Neuronal stem cell (in vitro differentiated cells): ENCODE results near the gene SFT2D3.

ENCODE experiments used
- DNase-seq: peaks from one replicate; pipeline ENCODE4 v3.0.0-alpha.2; 2013; ENCODE audit warnings: low spot score
- H2AFZ ChIP-seq: one replicate; pipeline ENCODE4 v1.6.1; 2013; ENCODE audit warnings: mild to moderate bottlenecking, low read length, inconsistent platforms
- H2AK5ac ChIP-seq: 2 replicates; pipeline ENCODE4 v1.6.1; 2013; ENCODE audit warnings: low read depth, mild to moderate bottlenecking, inconsistent platforms, low read length, moderate library complexity, mixed read lengths
- H2BK120ac ChIP-seq: 2 replicates; pipeline ENCODE4 v1.6.1; 2013; ENCODE audit warnings: low read depth, mild to moderate bottlenecking, inconsistent platforms, low read length, moderate library complexity, mixed read lengths
- H2BK12ac ChIP-seq: one replicate; pipeline ENCODE4 v1.6.1; 2013; ENCODE audit warnings: low read length, inconsistent platforms
- H2BK15ac ChIP-seq: 2 replicates; pipeline ENCODE4 v1.6.1; 2013; ENCODE audit warnings: mild to moderate bottlenecking, low read length, inconsistent platforms, mixed read lengths
- H2BK5ac ChIP-seq: one replicate; pipeline ENCODE4 v1.6.1; 2013; ENCODE audit warnings: inconsistent platforms, mild to moderate bottlenecking, low read length, moderate library complexity
- H3K14ac ChIP-seq: one replicate; pipeline ENCODE4 v1.6.1; 2013; ENCODE audit warnings: low read length, inconsistent platforms
- H3K18ac ChIP-seq: 2 replicates; pipeline ENCODE4 v1.6.1; 2013; ENCODE audit warnings: low read length, inconsistent platforms
- H3K23ac ChIP-seq: 2 replicates; pipeline ENCODE4 v1.6.1; 2013; ENCODE audit warnings: low read depth, mild to moderate bottlenecking, mixed read lengths, low read length, inconsistent platforms; ENCODE audit not compliant: poor library complexity
- H3K27ac ChIP-seq: replicated peaks from 3 replicates; pipeline ENCODE4 v1.5.1; 2013; ENCODE audit warnings: low read length, inconsistent platforms
- H3K27me3 ChIP-seq, 3 experiments: 2 replicates each; pipeline ENCODE4 v1.6.1; 2013; ENCODE audit warnings: low read length in 3 of 3, mild to moderate bottlenecking in 2 of 3, inconsistent platforms in 1 of 3, low read depth in 1 of 3, mixed read lengths in 1 of 3, moderate library complexity in 1 of 3; ENCODE audit not compliant: control insufficient read depth in 3 of 3, insufficient read depth in 3 of 3
- H3K36me3 ChIP-seq, 2 donors: replicated peaks in 1 of 2; 2 replicates each; pipeline ENCODE4 v1.6.1; 2013; ENCODE audit warnings: low read length in 2 of 2; ENCODE audit not compliant: control insufficient read depth in 2 of 2, insufficient read depth in 2 of 2
- H3K4ac ChIP-seq: 2 replicates; pipeline ENCODE4 v1.6.1; 2013; ENCODE audit warnings: inconsistent platforms, mild to moderate bottlenecking, low read length, moderate library complexity
- H3K4me1 ChIP-seq, 2 donors: 1 replicate in 1 of 2; 2 replicates in 1 of 2; pipeline ENCODE4 v1.6.1; 2013; ENCODE audit warnings: low read length in 2 of 2, low read depth in 1 of 2; ENCODE audit not compliant: control insufficient read depth in 2 of 2, insufficient read depth in 1 of 2
- H3K4me2 ChIP-seq: one replicate; pipeline ENCODE4 v1.6.1; 2013; ENCODE audit warnings: mild to moderate bottlenecking, low read length, inconsistent platforms; ENCODE audit not compliant: insufficient read depth, poor library complexity, severe bottlenecking
- H3K4me3 ChIP-seq, 2 donors: 2 replicates each; pipeline ENCODE4 v1.5.1; 2013; ENCODE audit warnings: low read length in 2 of 2, mild to moderate bottlenecking in 2 of 2, inconsistent platforms in 1 of 2, moderate library complexity in 1 of 2
- H3K79me1 ChIP-seq: one replicate; pipeline ENCODE4 v1.6.1; 2013; ENCODE audit warnings: low read depth, mild to moderate bottlenecking, inconsistent platforms, low read length, moderate library complexity
- H3K9ac ChIP-seq: one replicate; pipeline ENCODE4 v1.6.1; 2013; ENCODE audit warnings: mild to moderate bottlenecking, low read depth, low read length, inconsistent platforms; ENCODE audit not compliant: poor library complexity
- H3K9me3 ChIP-seq, 2 donors: replicated peaks in 1 of 2; 2 replicates each; pipeline versions ENCODE3 to v1.6.1; 2013; ENCODE audit warnings: low read length in 2 of 2, mild to moderate bottlenecking in 2 of 2, inconsistent platforms in 1 of 2, low read depth in 1 of 2, mixed read lengths in 1 of 2, moderate library complexity in 1 of 2; ENCODE audit not compliant: control insufficient read depth in 2 of 2, insufficient read depth in 1 of 2
- H4K8ac ChIP-seq: one replicate; pipeline ENCODE4 v1.6.1; 2013; ENCODE audit warnings: low read depth, mild to moderate bottlenecking, inconsistent platforms, low read length, moderate library complexity
- H4K91ac ChIP-seq: one replicate; pipeline ENCODE4 v1.6.1; 2013; ENCODE audit warnings: low read length, low read depth, mild to moderate bottlenecking, inconsistent platforms; ENCODE audit not compliant: poor library complexity
- WGBS, 2 donors: extraction: QIAGEN DNeasy Blood & Tissue Kit; methylation state at CpG; one replicate each; pipeline ENCODE4 v1.1.7; 2013; ENCODE audit warnings: missing lambda C conversion rate in 2 of 2, mixed read lengths in 1 of 2; ENCODE audit not compliant: insufficient read length in 2 of 2, insufficient replicate concordance in 1 of 2; ENCODE audit errors: extremely low coverage in 2 of 2; 5-methylcytosine and 5-hydroxymethylcytosine counted together

Gene SFT2D3

DNA sequence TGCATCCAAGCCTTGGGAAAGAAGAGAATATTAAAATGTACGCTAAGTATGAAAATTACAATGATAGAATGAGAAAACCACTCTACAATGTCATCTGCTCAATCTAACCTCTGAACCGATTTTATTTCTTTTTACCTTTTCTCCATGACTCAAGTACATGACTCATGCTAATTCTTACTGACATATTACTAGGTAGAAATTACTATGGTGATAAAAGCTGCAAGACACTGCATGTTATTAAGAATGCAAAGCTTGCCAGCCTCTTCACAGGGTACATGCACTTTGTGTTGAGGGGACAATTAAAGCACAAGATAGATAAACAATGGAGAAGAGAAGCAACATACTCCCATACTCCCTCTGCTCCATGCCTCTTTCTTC lies 20.7 kb downstream of the SFT2D3 start:
- no peak overlapping the region for H3K4ac ChIP-seq
- H2BK120ac ChIP-seq: no peak overlapping the region
- H2AFZ ChIP-seq: no peak overlapping the region
- no peaks in the 10 kb centered on the region for H3K27me3 ChIP-seq
- no peaks in the 10 kb centered on the region for H3K79me1 ChIP-seq
- H3K9me3 ChIP-seq: no peaks in the 10 kb centered on the region
- no peak overlapping the region for H3K18ac ChIP-seq
- H3K4me3 ChIP-seq: no peak overlapping the region
- no peak overlapping the region for H4K8ac ChIP-seq
- no peak overlapping the region for H2BK12ac ChIP-seq
- no peak overlapping the region for H2BK5ac ChIP-seq
- no peak overlapping the region for H3K14ac ChIP-seq
- no CpG with 5 or more reads among the region's 2 CpGs for WGBS, 2 donors
- no peak overlapping the region for H2AK5ac ChIP-seq
- H2BK15ac ChIP-seq: no peak overlapping the region
- H3K9ac ChIP-seq: no peak overlapping the region
- no peak overlapping the region for H3K23ac ChIP-seq
- no peak for DNase-seq
- no peaks in the 10 kb centered on the region for H3K4me1 ChIP-seq
- no peak overlapping the region for H3K27ac ChIP-seq
- H4K91ac ChIP-seq: no peak overlapping the region
- H3K4me2 ChIP-seq: no peak overlapping the region
- H3K36me3 ChIP-seq: peaks cover 17 to 81% of the 10 kb centered on the region in 2 donors

DNA sequence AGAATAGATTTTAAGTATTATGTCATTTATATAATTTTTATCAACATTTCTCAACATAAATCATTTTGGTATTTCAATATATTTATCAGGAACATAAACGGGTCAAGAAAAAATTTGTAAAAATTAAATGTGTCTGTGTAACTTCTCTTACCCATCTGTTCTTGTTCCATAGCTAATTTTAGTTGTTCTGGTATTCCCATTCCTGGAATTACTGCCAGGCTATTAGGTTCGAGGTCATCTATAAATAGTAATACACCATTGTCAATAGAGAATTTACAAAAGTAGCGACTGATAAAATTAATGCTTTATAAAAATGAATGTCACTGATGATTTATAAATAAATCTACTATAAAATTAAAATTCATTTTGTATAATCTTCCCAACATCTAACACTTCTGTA lies 21.5 kb downstream of the SFT2D3 start:
- Histone ChIP-seq H3K14ac (no peak overlapping the region), H4K91ac (no peak overlapping the region), H3K79me1 (no peaks in the 10 kb centered on the region), H3K4ac (no peak overlapping the region), H3K36me3 (peaks cover 17 to 75% of the 10 kb centered on the region in 2 donors), H3K4me2 (no peak overlapping the region), H2AK5ac (no peak overlapping the region), H2BK120ac (no peak overlapping the region), H2BK5ac (no peak overlapping the region), H3K9me3 (no peaks in the 10 kb centered on the region), H3K9ac (no peak overlapping the region), H3K4me3 (no peak overlapping the region), H3K27me3 (no peaks in the 10 kb centered on the region), H2BK15ac (no peak overlapping the region), H3K4me1 (no peaks in the 10 kb centered on the region), H4K8ac (no peak overlapping the region), H3K23ac (no peak overlapping the region), H3K18ac (no peak overlapping the region), H3K27ac (no peak overlapping the region), H2AFZ (no peak overlapping the region), H2BK12ac (no peak overlapping the region)
- DNase-seq: no peak
- WGBS, 2 donors: no CpG with 5 or more reads among the region's 3 CpGs

DNA sequence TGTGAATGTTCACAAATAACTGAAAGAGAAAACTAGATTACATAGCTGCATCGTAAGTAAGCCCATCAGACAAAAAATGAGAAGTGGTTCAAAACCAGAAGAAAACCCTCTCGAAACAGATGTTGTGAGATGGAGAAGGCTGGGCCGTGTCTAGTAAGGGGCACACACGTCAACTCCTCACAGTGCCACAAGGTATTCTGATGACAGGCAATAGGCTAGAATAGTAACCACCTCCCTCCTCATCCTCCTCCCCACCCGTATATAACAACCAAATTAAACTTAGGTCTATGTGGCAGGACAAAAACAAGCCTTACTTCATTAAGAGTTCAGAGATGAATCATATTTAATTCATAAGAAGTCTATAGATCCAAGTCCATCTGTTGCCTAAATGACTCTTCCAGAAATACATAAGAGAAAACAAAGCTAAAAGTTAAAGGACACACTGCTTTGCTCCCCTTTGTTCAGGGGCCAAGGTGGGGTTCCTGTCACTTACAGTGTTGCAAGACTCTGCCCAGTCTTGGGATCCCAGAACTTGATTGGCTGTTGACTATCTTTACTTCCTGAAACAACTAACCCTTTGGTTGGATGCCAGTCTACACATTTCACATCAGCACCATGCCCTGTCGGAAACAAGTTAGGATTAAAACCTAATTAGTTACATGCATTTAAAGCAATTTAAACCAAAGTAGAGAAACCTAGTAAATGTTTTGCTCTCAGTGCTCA lies 25.0 kb downstream of the SFT2D3 start:
- no peak overlapping the region for H2AK5ac ChIP-seq
- H2BK5ac ChIP-seq: no peak overlapping the region
- no peak overlapping the region for H2BK12ac ChIP-seq
- no peak overlapping the region for H2BK15ac ChIP-seq
- no peaks in the 10 kb centered on the region for H3K79me1 ChIP-seq
- DNase-seq: no peak
- H3K27ac ChIP-seq: no peak overlapping the region
- H3K9ac ChIP-seq: no peak overlapping the region
- no peak overlapping the region for H2AFZ ChIP-seq
- no peaks in the 10 kb centered on the region for H3K27me3 ChIP-seq
- H3K9me3 ChIP-seq: no peaks in the 10 kb centered on the region
- H3K4me1 ChIP-seq: no peaks in the 10 kb centered on the region
- H2BK120ac ChIP-seq: no peak overlapping the region
- H3K14ac ChIP-seq: no peak overlapping the region
- WGBS, 2 donors: no CpG with 5 or more reads among the region's 6 CpGs
- H4K91ac ChIP-seq: no peak overlapping the region
- H3K23ac ChIP-seq: no peak overlapping the region
- H3K36me3 ChIP-seq: peaks cover 7 to 40% of the 10 kb centered on the region in 2 donors
- H3K4me2 ChIP-seq: no peak overlapping the region
- no peak overlapping the region for H4K8ac ChIP-seq
- H3K18ac ChIP-seq: no peak overlapping the region
- no peak overlapping the region for H3K4ac ChIP-seq
- no peak overlapping the region for H3K4me3 ChIP-seq

DNA sequence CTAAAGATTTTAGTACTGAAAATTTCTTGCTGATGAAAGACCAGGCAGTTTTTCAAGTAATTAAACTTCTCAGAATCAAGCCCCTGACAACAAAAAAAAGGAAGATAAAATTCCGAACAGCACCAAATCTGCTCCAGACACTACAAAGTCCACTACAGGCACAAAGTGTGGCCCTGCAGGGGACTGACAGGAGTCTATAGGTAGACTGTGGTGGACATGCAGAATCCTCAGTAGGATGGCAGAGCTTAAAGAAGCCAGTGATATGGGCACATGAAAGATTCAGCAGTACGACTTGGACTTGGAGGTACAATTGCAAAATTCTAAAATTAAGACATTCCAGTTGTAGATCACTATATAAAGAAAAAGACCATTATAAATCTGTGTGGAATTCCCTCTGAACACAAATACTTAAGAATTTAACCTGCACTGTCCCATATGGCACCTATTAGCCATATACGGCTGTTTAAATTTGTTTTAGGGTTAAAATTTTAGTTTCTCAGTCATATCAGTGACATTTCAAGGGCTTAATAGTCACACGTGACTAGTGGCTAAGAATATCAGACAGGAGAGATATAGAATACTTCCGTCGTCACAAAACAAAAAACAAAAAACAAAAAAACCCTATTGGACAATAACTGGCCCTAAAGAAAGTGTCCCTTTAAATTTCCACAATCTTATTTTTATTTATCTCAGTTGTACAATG lies 32.0 kb downstream of the SFT2D3 start:
- Histone ChIP-seq H3K18ac (no peak overlapping the region), H3K14ac (no peak overlapping the region), H4K8ac (no peak overlapping the region), H3K4me3 (no peak overlapping the region), H2BK120ac (no peak overlapping the region), H2AK5ac (no peak overlapping the region), H2AFZ (no peak overlapping the region), H3K4me1 (no peaks in the 10 kb centered on the region), H2BK15ac (no peak overlapping the region), H2BK12ac (no peak overlapping the region), H3K23ac (no peak overlapping the region), H3K27ac (no peak overlapping the region), H3K79me1 (no peaks in the 10 kb centered on the region), H3K9me3 (no peaks in the 10 kb centered on the region), H2BK5ac (no peak overlapping the region), H3K36me3 (peaks cover 1 to 41% of the 10 kb centered on the region in 2 donors), H3K4me2 (no peak overlapping the region), H4K91ac (no peak overlapping the region), H3K9ac (no peak overlapping the region), H3K4ac (no peak overlapping the region), H3K27me3 (no peaks in the 10 kb centered on the region)
- no CpG with 5 or more reads among the region's 6 CpGs for WGBS, 2 donors
- DNase-seq: no peak
